ENCODE data around the gene AUTS2. TPM values are rescaled to one million over a fixed set of nuclear protein-coding genes. Genes with fewer than 3 reads are reported as not detected.
A peak's percentile ranks its signal among the peaks of the same experiment; 100 is the strongest.

The AUTS2 gene
- total and polyA plus RNA-seq, 10 of the 15 experiments (the other 5 are each of a cell fraction or from before 2014, with no cell fraction given), result 6.4 to 55.6 (median 21.6) TPM

DNA sequence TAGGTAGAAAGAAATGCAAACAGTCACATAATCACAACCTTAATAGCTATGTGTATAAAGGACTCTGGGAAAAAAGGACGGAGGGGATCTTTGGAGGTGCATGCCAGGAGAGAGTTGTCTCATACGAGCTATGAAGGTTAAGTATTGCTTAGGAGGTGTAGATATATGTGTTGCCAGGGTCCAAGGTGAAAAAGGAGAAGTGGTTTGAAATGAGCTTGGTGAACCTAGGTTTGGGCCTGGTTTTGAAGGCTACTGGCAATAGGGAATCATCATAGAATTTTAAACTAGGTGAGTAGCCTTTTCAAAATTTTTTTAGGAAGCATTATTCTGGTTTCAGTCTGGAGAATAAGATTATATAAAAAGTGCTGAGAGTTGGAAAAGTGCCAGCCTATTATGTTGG, 336.8 kb downstream of the AUTS2 start:
- H3K27ac ChIP-seq (ENCODE audit: control insufficient read depth, insufficient read depth), result no peak overlapping the region
- H3K79me2 ChIP-seq (ENCODE audit: control insufficient read depth, insufficient read depth, low read length), result peaks cover under 1% of the 10 kb centered on the region
- H3K4me3 ChIP-seq, result no peak overlapping the region
- TF ChIP-seq SPI1 (IDR thresholded peaks at IDR 0.05; ENCODE audit: borderline replicate concordance, insufficient read depth, low read depth, low read length), result peak; percentile 64; the same call in 1 of the 2 replicates
- TF ChIP-seq CREB1 (IDR thresholded peaks at IDR 0.05; ENCODE audit: low read depth), result no peak
- intact Hi-C loops (cut with micrococcal nuclease; ENCODE audit: unreplicated experiment), result loop anchor here (10.0 kb wide), 1 partner anchor 230 kb away; no protein-coding TSS in a partner anchor
- H3K27me3 ChIP-seq (replicated peaks in 1 of 2; ENCODE audit: control insufficient read depth in 2 of 2, insufficient read depth in 2 of 2, low read length in 1 of 2), result no peaks in the 10 kb centered on the region
- H3K9ac ChIP-seq (ENCODE audit: control insufficient read depth, insufficient read depth, low read length), result no peak overlapping the region
- no peak overlapping the region for H2AFZ ChIP-seq (ENCODE audit: control insufficient read depth, low read depth, low read length)
- ChIA-PET SMC1A (ENCODE audit: uncharacterized antibody, unreplicated experiment) (interaction anchor here (1.0 to 2.1 kb wide), 7 partner anchors 12 to 763 kb away, joined by 3 to 9 read pairs (median 3); no protein-coding TSS in a partner anchor), RAD21 (ENCODE audit: unreplicated experiment) (interaction anchor here (0.6 to 1.5 kb wide), 5 partner anchors 8 to 136 kb away, joined by 3 to 4 read pairs (median 3); no protein-coding TSS in a partner anchor), POLR2A (no interaction called here), CTCF (interaction anchor here (0.9 to 2.5 kb wide), 3 partner anchors 25 to 763 kb away, joined by 3 to 9 read pairs (median 3); no protein-coding TSS in a partner anchor)
- H3K36me3 ChIP-seq (ENCODE audit: control insufficient read depth in 2 of 2, insufficient read depth in 2 of 2, low read length in 1 of 2), result 0 out of 4 replicates have a peak, but pooled peaks cover 0 to 1% of the 10 kb centered on the region in 2 experiments
- no peak overlapping the region for H3K4me2 ChIP-seq (ENCODE audit: control insufficient read depth, insufficient read depth)
- H3K4me1 ChIP-seq (ENCODE audit: control insufficient read depth, insufficient read depth, low read length), result no peaks in the 10 kb centered on the region
- in situ Hi-C loops (cut with MboI), result no loop called here
- 28% methylated on average over 2 of the region's 2 CpGs for WGBS (ENCODE audit: insufficient coverage, insufficient replicate concordance, low lambda C conversion rate, missing lambda C conversion rate)
- no peaks in the 10 kb centered on the region for H3K9me3 ChIP-seq (replicated peaks; ENCODE audit: control insufficient read depth, insufficient read depth, low read length)
- no peak for FAIRE-seq
- no TSS peak for BruUV-seq (replicated peaks)
- DNase-seq (ENCODE audit: low read depth, low spot score), result no peak
- no peaks in the 10 kb centered on the region for H4K20me1 ChIP-seq (ENCODE audit: control insufficient read depth, insufficient read depth)
- peak; percentile 45 for ATAC-seq

DNA sequence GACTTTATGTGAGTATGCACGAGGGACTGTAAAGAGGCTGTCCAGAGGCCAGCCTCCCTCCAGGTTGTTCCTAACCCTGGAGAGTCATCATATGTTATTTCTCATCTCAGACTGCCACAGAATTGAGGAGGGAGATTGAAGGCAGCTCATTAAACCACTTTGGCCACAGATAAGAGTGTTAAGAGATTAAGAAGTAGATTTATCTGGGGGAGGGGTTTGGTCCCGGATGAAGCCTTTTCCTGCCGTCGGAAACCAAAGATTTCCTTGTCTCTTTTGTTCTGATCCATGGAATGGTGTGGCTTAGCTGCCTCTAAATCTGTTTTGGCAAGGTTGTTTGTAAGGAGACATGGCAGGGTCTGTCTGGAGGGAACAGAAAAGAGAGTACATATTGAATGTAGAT, 338.8 kb downstream of the AUTS2 start:
- intact Hi-C loops (cut with micrococcal nuclease; ENCODE audit: unreplicated experiment), result loop anchor here (10.0 kb wide), 1 partner anchor 228 kb away; no protein-coding TSS in a partner anchor
- Histone ChIP-seq H4K20me1 (ENCODE audit: control insufficient read depth, insufficient read depth) (no peaks in the 10 kb centered on the region), H3K27me3 (replicated peaks in 1 of 2; ENCODE audit: control insufficient read depth in 2 of 2, insufficient read depth in 2 of 2, low read length in 1 of 2) (no peaks in the 10 kb centered on the region), H3K4me1 (ENCODE audit: control insufficient read depth, insufficient read depth, low read length) (peaks cover 4% of the 10 kb centered on the region), H3K4me2 (ENCODE audit: control insufficient read depth, insufficient read depth) (no peak overlapping the region), H3K9me3 (replicated peaks; ENCODE audit: control insufficient read depth, insufficient read depth, low read length) (no peaks in the 10 kb centered on the region), H2AFZ (ENCODE audit: control insufficient read depth, low read depth, low read length) (no peak overlapping the region), H3K36me3 (ENCODE audit: control insufficient read depth in 2 of 2, insufficient read depth in 2 of 2, low read length in 1 of 2) (no peaks in the 10 kb centered on the region), H3K4me3 (no peak overlapping the region), H3K9ac (ENCODE audit: control insufficient read depth, insufficient read depth, low read length) (no peak overlapping the region), H3K27ac (ENCODE audit: control insufficient read depth, insufficient read depth) (no peak overlapping the region), H3K79me2 (ENCODE audit: control insufficient read depth, insufficient read depth, low read length) (no peaks in the 10 kb centered on the region; the same call in 1 of the 2 replicates)
- BruUV-seq (replicated peaks), result no TSS peak
- CTCF ChIA-PET, result no interaction called here
- ATAC-seq (no peak), DNase-seq (ENCODE audit: low read depth, low spot score) (no peak), FAIRE-seq (no peak)
- RAD21 ChIA-PET (ENCODE audit: unreplicated experiment), result no interaction called here
- WGBS (ENCODE audit: insufficient coverage, insufficient replicate concordance, low lambda C conversion rate, missing lambda C conversion rate), result 82% methylated on average over 4 of the region's 4 CpGs
- POLR2A ChIA-PET, result no interaction called here
- TF ChIP-seq ZNF384 (IDR thresholded peaks at IDR 0.05; ENCODE audit: borderline replicate concordance, low read depth, low read length) (no peak), SMC3 (IDR thresholded peaks at IDR 0.05; ENCODE audit: borderline replicate concordance, low read length) (no peak), PAX5 (IDR thresholded peaks at IDR 0.05; ENCODE audit: borderline replicate concordance, low read depth, low read length) (no peak), LARP7 (IDR thresholded peaks at IDR 0.05) (no peak)
- SMC1A ChIA-PET (ENCODE audit: uncharacterized antibody, unreplicated experiment), result interaction anchor here (1.1 kb wide), 1 partner anchor 25 kb away, joined by 3 read pairs; no protein-coding TSS in a partner anchor
- in situ Hi-C loops (cut with MboI), result no loop called here

All from GM12878 (cell line).